ENCODE results near the gene RGS13.

Gene RGS13

GRCh38 chr1:192630521-192631287 is 5.2 kb upstream of the RGS13 start:
- Histone ChIP-seq H3K27me3 (ENCODE audit: insufficient read depth, poor library complexity, severe bottlenecking) (no peaks in the 10 kb centered on the region), H3K4me3 (replicated peaks; ENCODE audit: insufficient read depth, low read length) (no peak overlapping the region), H3K27ac (replicated peaks) (no peak overlapping the region)
- DNase-seq (ENCODE audit: low read depth in 1 of 2, low spot score in 1 of 2) = no peak
- TF ChIP-seq POLR2AphosphoS5 (IDR thresholded peaks at IDR 0.05; ENCODE audit: low read depth) (no peak), GABPA (IDR thresholded peaks at IDR 0.05; ENCODE audit: low read depth) (no peak), REST (IDR thresholded peaks at IDR 0.05; ENCODE audit: insufficient replicate concordance, low read depth) (no peak), SPI1 (IDR thresholded peaks at IDR 0.05; ENCODE audit: borderline replicate concordance, low read depth) (no peak), CTCF (IDR thresholded peaks at IDR 0.05; ENCODE audit: insufficient read depth, low read length) (no peak)

- H3K4me3 ChIP-seq (replicated peaks; ENCODE audit: insufficient read depth, low read length) = no peak overlapping the region
- no peak for DNase-seq (ENCODE audit: low read depth in 1 of 2, low spot score in 1 of 2)
- H3K27me3 ChIP-seq (ENCODE audit: insufficient read depth, poor library complexity, severe bottlenecking) = no peaks in the 10 kb centered on the region
- TF ChIP-seq REST (IDR thresholded peaks at IDR 0.05; ENCODE audit: insufficient replicate concordance, low read depth) (no peak), POLR2AphosphoS5 (IDR thresholded peaks at IDR 0.05; ENCODE audit: low read depth) (no peak), CTCF (IDR thresholded peaks at IDR 0.05; ENCODE audit: insufficient read depth, low read length) (no peak), SPI1 (IDR thresholded peaks at IDR 0.05; ENCODE audit: borderline replicate concordance, low read depth) (no peak), GABPA (IDR thresholded peaks at IDR 0.05; ENCODE audit: low read depth) (no peak)
- no peak overlapping the region for H3K27ac ChIP-seq (replicated peaks)
Observed at GRCh38 chr1:192631749-192632148, 4.2 kb upstream of the RGS13 start.

GRCh38 chr1:192632188-192632587 is 3.8 kb upstream of the RGS13 start:
- Histone ChIP-seq H3K4me3 (replicated peaks; ENCODE audit: insufficient read depth, low read length) (no peak overlapping the region), H3K27ac (replicated peaks) (no peak overlapping the region), H3K27me3 (ENCODE audit: insufficient read depth, poor library complexity, severe bottlenecking) (no peaks in the 10 kb centered on the region)
- TF ChIP-seq POLR2AphosphoS5 (IDR thresholded peaks at IDR 0.05; ENCODE audit: low read depth) = no peak
- TF ChIP-seq SPI1 (IDR thresholded peaks at IDR 0.05; ENCODE audit: borderline replicate concordance, low read depth) = no peak
- no peak for TF ChIP-seq REST (IDR thresholded peaks at IDR 0.05; ENCODE audit: insufficient replicate concordance, low read depth)
- TF ChIP-seq CTCF (IDR thresholded peaks at IDR 0.05; ENCODE audit: insufficient read depth, low read length) = no peak
- TF ChIP-seq GABPA (IDR thresholded peaks at IDR 0.05; ENCODE audit: low read depth) = no peak
- DNase-seq (ENCODE audit: low read depth in 1 of 2, low spot score in 1 of 2) = no peak

Measured in HL-60 (cell line).